Prostate gland (tissue), 2 donors: ENCODE data around the gene CRYBG1.
A peak's percentile ranks its signal among the peaks of the same experiment; 100 is the strongest.

ENCODE experiments used
- POLR2AphosphoS5 ChIP-seq: sonication (generic); formaldehyde crosslinking; IDR thresholded peaks from one replicate; pipeline ENCODE4 v1.6.1; 2017; ENCODE audit warnings: antibody characterized with exemption
- TF ChIP-seq, protein P1 (sequence below), 4 experiments: fragments of 200-600 bp in 2 of 4; fragments of 450-650 bp in 2 of 4; sonication (generic) in 2 of 4; IDR thresholded peaks; 1 replicate in 3 of 4; 2 replicates in 1 of 4; pipeline ENCODE4 v1.5.1; 2016 to 2019; ENCODE audit warnings: antibody characterized with exemption in 4 of 4, mild to moderate bottlenecking in 2 of 4, moderate library complexity in 2 of 4

DNA sequence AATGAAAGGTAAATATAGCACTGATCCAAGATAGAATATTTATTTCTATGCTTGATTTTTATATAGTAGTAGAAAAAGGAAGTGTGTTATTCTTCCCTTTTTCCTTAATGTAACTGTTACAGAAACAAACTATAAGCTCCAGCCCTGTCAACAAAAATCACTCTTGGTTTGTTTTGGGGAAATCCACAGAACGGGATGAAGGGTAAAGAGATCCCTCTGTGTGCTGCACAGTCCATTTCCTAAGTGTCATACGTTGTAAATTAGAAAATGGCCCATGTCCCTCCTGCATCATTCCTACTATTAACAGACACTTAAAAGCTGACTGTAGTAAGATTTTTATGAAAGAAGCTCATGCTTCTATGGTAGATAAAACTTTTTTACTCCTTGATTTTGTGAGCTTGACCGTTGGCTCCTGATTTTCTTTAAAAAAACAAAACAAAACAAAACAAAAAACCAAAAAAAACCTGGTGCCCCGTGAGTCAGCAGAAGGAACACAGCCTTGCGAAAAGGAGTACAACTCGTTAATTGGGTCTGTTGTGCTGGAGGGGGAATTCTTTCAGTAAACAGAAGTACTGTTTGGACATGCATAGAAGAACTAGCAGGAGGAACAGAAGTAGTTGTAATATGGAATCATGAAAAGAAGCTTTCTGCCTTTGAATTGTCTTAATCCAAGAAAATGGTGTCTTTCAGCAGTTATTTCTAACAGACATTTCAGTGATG is 201.3 kb downstream of the CRYBG1 start:
- TF ChIP-seq, protein P1, sequence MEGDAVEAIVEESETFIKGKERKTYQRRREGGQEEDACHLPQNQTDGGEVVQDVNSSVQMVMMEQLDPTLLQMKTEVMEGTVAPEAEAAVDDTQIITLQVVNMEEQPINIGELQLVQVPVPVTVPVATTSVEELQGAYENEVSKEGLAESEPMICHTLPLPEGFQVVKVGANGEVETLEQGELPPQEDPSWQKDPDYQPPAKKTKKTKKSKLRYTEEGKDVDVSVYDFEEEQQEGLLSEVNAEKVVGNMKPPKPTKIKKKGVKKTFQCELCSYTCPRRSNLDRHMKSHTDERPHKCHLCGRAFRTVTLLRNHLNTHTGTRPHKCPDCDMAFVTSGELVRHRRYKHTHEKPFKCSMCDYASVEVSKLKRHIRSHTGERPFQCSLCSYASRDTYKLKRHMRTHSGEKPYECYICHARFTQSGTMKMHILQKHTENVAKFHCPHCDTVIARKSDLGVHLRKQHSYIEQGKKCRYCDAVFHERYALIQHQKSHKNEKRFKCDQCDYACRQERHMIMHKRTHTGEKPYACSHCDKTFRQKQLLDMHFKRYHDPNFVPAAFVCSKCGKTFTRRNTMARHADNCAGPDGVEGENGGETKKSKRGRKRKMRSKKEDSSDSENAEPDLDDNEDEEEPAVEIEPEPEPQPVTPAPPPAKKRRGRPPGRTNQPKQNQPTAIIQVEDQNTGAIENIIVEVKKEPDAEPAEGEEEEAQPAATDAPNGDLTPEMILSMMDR (IDR thresholded peaks at IDR 0.05) = no peak
- TF ChIP-seq POLR2AphosphoS5 = peak; percentile 69
